GM19043 (cell line): ENCODE results near the gene SYNJ2.
"Not testable (repeated sequence)": the region's sequence is repeated elsewhere in the genome, so short reads cannot be mapped to it uniquely, and the experiment has no call there.

Experiments used
- ATAC-seq: cut with Tn5 transposase; IDR thresholded peaks from one replicate; pipeline ENCODE4 v1.9.1; 2021; ENCODE audit warnings: low read depth; ENCODE audit not compliant: unreplicated experiment

SYNJ2 gene

DNA sequence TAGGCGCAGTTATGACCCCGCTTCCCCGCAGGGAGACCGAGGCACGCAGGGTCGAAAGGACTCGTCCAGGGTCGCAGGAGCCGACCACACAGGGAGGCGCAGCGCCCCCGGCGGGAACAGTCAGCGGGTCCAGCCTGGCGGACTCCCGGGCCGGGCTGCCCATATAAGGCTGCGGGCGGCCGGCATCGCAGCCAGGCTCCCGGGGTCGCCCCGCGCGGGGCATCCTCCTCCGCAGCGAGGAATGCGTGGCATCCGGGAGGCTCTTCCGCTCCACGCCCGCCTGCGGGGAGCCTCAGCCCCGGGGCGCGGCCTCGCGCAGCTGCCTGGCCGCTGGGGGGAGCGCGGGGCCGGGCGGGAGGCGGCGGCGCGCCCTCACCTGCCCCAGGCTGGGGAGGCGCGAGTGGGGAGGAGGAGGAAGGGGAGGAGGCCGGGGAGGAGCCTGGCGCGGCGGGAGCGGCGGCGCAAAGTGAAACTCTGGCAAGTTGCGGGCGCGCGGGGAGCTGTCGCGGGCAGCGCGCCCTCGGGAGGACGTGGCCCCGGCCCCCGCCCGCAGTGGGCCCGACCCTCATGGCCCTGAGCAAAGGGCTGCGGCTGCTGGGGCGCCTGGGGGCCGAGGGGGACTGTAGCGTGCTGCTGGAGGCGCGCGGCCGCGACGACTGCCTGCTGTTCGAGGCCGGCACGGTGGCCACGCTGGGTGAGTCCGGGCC is at the start of gene SYNJ2:
SYNJ2 (plus strand) TSS at position 469 of the 707 bp plus-strand sequence; CDS start at position 568, 99 bp downstream.
- ATAC-seq = peak; percentile 65

GRCh38 chr6:157935786-157936185 is 45.9 kb upstream of the SYNJ2 start:
- no peak for ATAC-seq

DNA sequence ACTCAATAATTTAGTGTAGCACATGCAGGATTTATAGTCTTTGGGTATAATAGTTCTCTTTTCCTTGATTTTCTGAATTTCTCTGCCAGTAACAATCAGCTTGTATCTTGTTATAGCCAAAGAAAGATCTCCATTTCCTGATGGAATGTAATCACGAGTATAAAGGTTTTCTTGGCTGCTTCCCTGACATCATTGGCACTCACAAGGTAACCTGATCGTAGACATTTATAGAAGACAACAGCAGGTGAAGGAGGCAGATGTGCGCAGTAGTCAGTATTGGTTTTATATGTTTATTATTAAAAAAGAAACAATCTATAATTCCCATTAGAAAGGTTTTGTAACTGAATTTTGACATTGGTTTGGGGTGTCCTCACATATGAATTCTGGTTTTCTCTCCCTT is 44.3 kb upstream of the SYNJ2 start:
- ATAC-seq = no peak

DNA sequence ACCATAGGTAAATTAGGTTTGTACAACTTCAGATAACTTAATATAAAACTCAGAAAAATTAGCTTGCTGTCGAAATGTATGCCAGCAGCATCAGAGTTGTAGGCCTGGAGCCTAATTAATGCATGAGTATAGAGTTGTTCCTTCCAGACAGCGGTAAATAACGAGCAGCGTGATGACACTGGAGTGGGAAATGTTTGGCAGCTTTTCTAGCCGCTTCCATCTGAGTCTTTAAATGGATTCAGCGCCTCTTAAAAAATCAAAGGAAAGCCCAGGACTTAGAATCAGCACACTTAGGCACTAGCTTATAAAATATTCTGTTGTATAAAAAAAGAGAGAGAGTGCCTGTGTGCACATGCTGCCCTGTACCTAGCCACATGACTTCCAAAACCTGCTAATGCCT is 43.7 kb upstream of the SYNJ2 start:
- no peak for ATAC-seq

- not testable (repeated sequence) for ATAC-seq
These were observed 41.2 kb upstream of the SYNJ2 start for GRCh38 chr6:157940375-157941036.

GRCh38 chr6:157941101-157941863 is 40.4 kb upstream of the SYNJ2 start:
- ATAC-seq = no peak

GRCh38 chr6:157942351-157942750 is 39.3 kb upstream of the SYNJ2 start:
- no peak for ATAC-seq

- ATAC-seq = no peak
These were observed 38.3 kb upstream of the SYNJ2 start for GRCh38 chr6:157943249-157943963.

- no peak for ATAC-seq
These were observed 37.7 kb upstream of the SYNJ2 start for GRCh38 chr6:157943964-157944283.

- no peak for ATAC-seq
These were observed 36.4 kb upstream of the SYNJ2 start for GRCh38 chr6:157944983-157945931.

DNA sequence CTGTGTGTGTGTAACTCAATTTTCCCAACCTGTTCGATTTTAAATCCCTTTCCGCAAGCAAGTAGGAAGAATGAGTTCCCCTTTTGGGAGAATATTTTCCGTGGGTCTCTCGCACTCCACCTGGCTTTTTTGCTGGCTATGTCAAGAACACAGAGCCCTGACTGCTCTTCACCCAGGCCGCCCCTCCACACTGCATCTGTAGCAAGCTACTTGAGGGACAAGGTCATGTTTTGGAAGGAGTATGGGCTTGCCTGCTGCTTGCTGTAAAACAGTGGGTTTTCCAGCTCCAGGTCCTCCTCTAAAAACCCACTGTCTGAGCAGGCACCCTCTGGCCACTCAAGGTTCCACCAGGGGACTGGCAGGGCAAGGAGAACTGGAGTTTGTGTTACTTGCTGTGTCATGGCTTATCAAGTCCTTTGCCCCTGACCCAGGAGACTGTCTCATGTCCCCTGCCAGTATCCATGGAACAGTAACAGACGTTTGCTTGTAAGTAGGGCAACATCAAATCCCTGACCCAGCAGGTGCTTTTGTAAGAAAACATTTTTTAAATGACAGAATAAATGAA is 35.5 kb upstream of the SYNJ2 start:
- ATAC-seq = no peak

GRCh38 chr6:157946865-157947532 is 34.7 kb upstream of the SYNJ2 start:
- no peak for ATAC-seq

- ATAC-seq = not testable (repeated sequence)
These were observed 30.8 kb upstream of the SYNJ2 start for GRCh38 chr6:157950899-157951298.

GRCh38 chr6:157951828-157952227 is 29.8 kb upstream of the SYNJ2 start:
- no peak for ATAC-seq

GRCh38 chr6:157952861-157953351 is 28.8 kb upstream of the SYNJ2 start:
- ATAC-seq = no peak

DNA sequence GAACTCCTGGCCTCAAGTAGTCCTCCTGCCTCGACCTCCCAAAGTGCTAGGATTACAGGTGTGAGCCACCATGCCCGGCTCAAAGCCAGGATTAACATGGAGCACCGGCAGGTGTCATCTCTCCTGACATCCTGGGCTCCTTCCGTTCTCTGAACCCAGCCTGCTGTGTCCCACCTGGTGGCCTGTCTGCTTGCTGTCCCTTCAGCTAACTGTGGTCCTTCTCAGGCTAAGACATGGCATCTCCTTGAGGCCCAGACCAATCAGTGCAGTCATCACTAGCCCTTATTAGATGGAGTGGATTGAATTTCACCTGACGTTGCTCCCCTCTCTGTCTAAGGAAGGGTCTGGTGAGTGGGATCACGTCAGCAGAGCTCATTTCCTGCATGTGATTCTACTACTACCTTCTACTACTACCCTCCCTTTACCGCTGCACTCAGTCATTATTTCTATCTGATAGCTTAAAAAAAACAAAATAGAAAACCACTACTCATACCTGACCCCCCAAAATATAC is 28.0 kb upstream of the SYNJ2 start:
- ATAC-seq = no peak

DNA sequence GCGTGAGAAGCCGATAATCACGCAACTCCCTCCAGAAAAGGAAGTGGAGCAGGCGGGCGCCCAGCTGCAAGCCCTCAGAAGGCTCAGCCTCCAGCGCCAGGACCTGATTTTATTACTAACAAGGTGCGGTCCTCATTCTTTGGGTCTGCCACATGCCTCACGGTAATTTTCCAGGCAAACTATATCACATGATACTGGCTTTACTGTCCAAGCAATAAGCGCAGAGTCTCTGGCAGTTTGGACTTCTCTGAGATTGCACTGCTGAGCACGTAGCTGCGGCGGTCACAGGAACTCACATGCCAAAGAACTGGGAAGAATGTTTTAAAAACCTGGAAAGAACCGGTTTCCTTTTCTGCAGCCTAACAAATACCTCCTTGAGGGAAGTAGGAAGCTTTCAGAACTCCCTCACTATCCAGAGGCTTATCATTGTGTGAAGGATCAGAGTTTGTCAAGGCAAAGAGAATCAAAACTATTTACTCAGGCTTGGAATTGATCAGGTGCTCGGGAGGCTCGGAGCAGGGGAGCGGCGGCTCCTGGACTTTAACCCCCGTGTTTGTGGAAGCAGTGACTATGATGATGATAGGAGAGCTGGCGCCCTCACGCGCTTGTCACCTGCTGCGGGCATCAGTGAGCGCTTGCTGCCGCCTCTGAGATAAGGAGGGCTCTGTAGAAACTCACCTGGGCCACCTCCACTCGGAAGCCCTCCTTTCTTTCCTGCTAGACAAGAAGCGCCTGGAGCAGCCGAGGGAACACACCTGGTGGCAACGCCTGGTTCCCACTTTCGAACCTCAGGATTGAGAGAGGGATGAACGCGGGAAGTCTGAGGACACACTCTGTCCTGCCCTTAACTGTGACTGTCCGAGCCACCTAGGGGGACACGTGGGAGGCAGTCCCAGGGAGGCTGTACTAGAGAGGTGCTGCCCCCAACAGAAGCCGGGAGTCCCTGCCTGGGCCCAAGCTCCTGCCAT is 27.2 kb upstream of the SYNJ2 start:
- no peak for ATAC-seq

DNA sequence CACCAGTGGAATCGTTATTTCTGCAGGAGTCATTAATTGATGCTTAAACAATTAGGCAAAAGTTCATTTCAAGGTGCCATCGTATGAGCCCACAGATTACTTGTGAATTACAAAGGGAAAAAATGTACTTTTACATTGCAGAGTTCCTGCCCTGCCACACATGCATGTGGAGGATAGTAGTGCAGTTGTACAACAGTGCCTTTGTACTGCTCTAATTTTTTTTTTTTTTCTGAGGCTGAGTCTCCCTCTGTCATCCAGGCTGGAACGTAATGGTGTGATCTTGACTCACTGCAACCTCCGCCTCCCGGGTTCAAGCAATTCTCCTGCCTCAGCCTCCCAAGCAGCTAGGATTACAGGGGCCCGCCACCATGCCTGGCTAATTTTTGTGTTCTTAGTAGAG is 26.0 kb upstream of the SYNJ2 start:
- no peak for ATAC-seq
